Occipital lobe (tissue), 2 donors: ENCODE data around the gene PRKG1. TPM values are rescaled to one million over a fixed set of nuclear protein-coding genes. Genes with fewer than 3 reads are reported as not detected.
"Not testable (repeated sequence)": the region's sequence is repeated elsewhere in the genome, so short reads cannot be mapped to it uniquely, and the experiment has no call there.

ENCODE experiments used
- DNase-seq: peaks from one replicate; lab custom pipeline; 2025; lab: John Stamatoyannopoulos, UW
- total RNA-seq: library from RNA; depleted of rRNA; stranded (reverse); fragments of >200 nt; gene quantifications from one replicate; pipeline ENCODE4 v1.2.3, GENCODE V29; 2014

PRKG1 gene
- total RNA-seq, 1 donor from 2014 or later: 24.2 TPM

GRCh38 chr10:51224671-51225161, 150.4 kb downstream of the PRKG1 start:
- no peak for DNase-seq

DNA sequence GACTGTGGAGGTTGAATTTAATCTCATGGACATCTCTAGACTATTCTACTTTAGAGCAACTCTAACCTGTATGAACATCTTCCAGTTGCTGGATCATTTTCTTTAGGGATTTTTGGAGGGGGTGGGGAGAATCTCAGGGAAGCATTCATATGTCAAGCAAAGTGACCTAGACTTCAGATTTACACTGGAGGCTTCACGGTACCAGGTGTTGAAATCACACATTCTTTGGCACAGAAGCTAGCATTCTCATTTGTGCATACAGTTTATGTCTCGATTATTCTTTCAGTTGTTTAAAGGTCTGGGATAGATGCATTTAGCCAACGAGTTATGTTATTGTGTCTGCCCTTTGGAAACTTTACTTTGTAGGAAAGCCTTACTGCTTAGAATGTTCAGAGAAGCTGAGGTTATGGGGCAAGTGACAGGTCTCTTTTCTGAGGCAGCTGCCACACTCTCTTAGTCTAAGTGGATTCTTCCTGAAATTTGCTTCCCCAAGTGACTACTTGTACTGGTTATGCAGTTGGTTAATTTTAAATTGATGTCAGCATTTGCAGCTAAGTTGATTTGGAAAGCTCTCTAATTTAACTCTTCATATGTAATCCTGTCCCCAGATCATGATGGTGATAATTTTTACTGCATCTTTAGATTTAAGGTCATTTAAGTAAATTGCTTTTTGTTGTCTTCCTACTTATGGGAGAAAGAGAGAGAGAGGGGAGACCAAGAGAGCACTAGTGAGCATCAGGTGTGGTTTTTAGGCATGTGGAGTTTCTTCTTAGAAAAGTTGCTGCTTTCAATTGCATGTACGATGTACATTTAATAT, 153.8 kb downstream of the PRKG1 start:
- DNase-seq: no peak

GRCh38 chr10:51228714-51229100, 154.4 kb downstream of the PRKG1 start:
- DNase-seq: no peak

DNA sequence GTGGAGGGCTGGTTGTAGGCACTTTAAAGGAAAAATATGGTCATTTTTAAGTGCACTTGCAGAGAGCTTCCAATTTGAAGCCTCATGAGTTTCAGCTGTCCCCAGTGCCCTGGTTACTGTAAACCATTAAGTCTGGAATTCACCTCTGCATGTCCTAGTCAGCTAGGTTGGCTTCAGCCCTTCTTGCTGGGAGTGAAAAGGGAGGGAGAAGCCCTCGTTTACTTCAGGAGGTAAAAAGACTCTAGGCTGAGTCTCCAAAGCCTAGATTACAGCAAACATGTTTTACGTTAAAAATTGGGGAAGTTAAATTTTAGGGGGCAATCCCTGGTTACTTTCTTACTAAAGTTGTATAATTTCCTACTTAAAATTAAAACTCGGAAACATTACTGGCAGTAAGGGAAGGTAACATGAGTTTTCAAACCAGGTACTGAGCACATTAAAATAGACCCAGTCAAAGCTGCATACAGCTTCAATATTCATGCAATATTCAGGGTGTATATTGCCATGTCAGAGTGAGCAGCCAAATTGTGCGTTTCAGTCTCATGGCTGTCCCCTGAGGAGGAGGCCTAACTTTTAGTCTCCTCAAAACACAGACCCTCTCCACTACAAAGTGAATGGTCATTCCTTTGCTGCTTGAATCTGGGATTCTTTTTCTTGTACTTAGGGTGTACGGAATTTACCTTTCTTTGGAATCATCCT, 156.7 kb downstream of the PRKG1 start:
- DNase-seq: no peak

- DNase-seq: no peak
Measured at GRCh38 chr10:51231754-51232153, 157.5 kb downstream of the PRKG1 start.

DNA sequence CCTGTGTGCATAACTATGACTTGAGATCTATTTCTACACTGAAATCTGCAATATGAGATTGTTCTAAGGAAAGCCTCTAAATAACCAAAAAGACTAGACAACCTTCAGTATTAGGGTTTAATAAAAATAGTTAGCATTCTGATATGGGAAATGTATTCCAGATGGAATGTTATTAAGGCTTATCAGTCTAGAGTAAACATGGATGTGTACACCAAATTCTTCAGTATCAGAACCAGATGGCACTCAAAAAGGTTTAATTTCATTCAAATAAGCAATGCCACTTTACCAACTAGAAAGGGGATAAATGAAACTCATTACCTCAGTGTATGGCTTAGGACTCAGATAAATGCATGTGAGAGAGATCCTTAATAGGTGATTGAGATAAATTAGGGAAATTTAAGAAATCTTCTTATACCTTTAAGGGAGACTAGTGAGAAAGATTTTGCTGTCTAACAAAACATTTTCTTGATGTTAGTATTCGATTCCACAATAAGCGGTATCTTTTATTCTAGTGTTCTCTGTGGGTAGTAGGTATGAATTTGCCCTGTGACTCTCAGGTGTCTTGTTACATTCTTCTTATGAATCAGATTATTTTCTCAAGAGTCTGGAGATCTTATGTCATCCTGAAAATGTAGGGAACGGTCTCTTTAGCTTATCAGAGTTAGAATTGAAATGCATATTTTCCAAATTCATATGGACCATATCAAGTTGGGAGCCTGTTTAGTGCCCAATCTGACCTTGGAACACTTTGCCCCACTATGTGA, 159.2 kb downstream of the PRKG1 start:
- no peak for DNase-seq

DNA sequence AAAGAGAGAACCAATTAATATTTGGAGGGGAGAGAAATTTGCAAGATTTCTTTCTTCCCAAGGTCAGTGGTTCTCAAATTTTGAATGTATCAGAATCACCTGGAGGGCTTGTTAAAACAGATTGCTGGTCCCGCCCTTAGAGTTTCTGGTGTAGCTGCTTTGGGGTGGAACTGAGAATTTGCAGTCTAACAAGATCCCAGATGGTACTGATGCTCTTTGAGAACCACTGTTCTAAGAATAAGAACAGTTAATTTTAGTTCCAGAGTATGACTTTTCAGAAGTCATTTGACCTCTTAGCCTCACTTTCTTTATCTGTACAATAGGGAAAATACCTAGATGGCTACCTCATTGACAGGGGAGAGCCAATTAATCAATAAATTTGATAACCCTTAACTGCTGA, 161.6 kb downstream of the PRKG1 start:
- DNase-seq: no peak

DNA sequence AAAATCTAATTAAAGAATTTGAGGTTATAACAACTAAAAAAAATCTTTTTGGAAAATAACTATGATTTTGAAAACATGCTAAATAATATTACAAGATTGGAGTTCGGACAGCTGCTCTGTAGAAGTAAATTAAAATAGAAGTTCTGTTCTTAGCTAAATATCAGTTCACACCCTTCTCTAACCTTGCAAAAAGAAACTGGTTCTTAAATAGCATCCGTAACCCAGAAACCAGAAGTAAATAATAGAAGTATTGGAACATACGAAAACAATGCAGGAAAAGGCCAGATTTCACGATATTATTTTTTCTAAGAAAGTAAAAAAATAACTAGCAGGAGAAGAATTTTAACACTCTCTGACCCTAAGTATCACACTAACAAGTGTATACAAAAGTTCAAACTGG, 164.7 kb downstream of the PRKG1 start:
- no peak for DNase-seq

DNA sequence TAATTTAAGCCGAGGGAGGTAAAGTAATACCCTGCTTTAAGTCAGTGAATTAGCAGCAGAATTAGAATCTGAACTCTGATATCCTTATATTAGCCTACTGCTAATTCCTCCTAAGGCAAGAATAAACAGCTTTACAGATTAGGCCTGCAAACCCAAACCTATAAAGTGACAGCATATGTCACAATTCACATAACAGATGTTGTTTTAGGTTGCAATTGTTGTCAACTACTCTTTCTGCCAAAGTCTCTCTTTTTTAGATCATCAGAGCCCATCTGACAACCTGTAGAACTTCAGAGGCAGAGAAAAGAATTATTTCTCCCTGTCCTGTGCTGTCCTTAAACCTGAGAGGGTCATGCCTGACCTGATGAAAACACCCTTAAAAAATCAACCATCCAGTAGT, 167.2 kb downstream of the PRKG1 start:
- DNase-seq: no peak

- no peak for DNase-seq
Measured at GRCh38 chr10:51242393-51242792, 168.1 kb downstream of the PRKG1 start.

DNA sequence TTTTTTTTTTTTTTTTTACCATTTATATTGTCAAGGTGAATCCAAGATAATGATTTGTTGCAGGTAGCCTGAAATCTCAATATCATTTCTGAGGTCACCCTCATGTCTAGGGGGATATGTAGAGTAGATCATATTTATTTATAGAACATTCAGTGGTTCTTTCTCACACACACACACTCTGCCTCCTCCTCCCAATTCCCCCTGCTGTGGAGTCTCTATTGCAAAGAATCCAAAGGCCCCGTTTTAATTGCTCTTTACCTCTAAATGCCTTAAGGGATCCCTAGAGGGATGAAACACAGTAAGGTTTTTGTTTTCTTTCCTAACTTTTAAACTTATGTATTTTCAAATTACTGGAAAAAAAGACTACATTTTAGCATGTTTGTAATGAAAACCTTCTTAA, 170.0 kb downstream of the PRKG1 start:
- no peak for DNase-seq

- no peak for DNase-seq
Measured at GRCh38 chr10:51244748-51245490, 170.6 kb downstream of the PRKG1 start.

DNA sequence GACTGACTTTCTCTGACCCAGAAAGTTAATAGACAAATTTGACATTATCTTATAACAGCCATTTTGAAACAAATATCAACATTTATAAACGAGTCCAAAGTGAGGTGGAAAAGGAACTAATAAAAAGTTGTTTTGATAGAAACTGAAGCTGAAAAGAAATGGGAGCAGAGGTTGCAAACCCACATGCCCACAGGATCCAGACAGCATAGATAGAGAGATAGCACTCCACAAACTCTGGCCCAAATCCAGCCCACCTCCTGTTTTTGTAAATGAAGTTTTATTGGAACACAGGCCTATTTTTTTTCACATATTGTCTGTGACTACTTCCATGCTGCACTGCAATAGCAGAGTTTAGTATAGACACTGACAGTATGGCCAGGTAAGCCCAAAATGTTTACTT, 171.9 kb downstream of the PRKG1 start:
- no peak for DNase-seq

- no peak for DNase-seq
Measured at GRCh38 chr10:51250278-51250920, 176.1 kb downstream of the PRKG1 start.

GRCh38 chr10:51251110-51251509, 176.8 kb downstream of the PRKG1 start:
- no peak for DNase-seq

DNA sequence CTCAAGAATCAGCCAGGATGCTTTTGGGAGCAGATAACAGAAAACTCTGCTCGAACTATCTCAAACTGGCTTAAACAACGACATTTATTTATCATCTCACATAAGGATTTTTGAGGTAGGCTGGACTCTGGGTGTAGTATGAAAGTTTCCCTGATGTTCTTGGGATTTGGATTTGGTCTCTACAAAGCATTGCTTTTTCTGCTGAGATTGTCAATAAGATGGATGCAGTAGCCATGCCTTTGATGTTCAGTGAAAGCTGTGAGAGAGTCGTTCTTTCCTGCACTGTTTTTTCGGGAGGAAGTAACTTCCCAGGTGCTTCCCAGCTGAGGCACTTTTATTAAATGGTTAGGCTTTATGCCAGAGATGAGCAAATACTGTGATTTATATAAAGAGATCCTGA, 181.1 kb downstream of the PRKG1 start:
- DNase-seq: no peak

DNA sequence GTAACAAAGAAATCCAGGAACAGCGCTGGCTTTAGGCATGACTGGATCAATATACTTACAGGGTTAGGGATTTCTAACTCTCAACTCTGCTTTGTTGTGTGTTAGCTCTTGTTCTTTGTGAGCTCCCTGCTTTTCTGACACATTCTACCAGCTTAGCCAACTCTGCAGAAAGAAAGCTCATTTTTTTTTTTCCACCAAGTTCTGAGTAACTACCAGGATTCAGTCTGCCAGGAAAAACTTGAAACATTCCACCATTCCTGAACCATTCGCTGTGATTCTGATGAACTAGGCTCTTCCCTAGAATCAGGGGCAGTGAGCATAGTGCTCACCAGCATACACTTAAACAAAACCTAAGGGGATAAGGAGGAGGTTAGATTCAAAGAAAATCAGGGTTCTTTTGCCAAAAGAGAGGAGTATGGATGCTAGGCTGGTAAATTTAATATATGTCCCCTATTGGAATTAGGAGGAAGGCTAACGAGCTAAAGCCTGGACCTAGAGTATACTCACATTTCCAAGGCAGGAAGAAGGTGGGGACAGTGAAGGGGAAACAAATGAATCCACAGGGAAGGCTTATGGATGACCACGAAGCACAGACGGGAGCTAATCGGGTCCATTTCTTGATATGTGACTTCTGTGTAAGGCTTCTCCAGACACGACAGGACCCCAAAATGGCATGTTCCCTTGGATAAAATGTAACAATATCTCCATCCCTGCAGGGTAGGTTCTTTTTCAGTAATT, 183.4 kb downstream of the PRKG1 start:
- no peak for DNase-seq

DNA sequence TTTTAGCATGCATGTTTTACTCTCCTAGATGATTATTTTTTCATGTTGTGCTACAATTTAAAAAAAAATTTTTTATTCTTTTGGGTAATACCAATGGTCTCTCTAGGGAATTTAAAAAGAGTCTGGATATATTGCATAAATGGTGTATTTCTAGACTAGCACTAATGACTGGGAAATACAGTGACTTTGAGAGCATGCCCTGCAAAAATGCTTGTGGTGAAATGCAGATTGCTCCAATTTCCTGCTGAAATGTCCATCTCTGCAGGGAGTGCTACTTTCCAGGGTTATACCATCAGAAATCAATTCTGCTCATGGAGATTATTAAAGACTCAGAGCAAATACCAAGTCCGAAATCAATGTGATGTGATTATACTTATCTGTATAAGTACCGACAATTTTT, 186.1 kb downstream of the PRKG1 start:
- no peak for DNase-seq

- no peak for DNase-seq
Measured at GRCh38 chr10:51266496-51266895, 192.2 kb downstream of the PRKG1 start.

- not testable (repeated sequence) for DNase-seq
Measured at GRCh38 chr10:51267980-51268570, 193.8 kb downstream of the PRKG1 start.
